ENCODE results near the gene FBXL15. TPM values are rescaled to one million over a fixed set of nuclear protein-coding genes. Genes with fewer than 3 reads are reported as not detected.

Gene FBXL15
- total and polyA plus RNA-seq, 12 donors = 6.7 to 19.2 (median 10.2) TPM

DNA sequence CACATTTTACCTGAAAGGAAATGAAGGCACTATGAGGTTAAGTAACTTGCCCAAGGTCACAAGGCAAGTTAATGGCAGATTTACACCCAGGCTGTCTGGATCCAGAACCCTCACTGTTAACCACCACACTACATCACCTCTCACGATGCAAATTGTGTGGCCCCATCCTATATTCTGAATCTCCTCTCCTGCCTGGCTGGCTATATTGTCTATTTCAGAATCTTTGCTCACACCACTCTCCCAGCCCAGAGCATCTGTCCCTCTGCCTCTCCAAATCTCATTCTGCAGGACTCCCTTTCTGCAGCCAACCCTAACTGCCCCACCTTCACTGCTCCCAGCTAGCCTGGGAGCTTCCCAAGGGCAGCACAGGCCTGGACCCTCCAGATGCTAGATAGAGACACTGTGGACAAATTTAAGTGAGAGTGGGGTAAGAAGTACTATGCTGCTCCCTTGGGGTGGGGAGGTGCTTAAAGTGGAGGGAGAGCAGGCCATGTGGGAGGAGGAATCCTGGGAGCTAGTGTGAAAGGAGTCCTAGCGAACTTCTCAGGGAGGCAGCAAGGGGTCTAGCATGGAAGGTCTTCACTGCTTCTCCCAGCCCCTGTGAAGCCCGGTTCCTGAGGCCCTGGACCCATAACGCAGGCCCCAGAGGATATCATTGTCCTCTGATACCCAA is 11.0 kb downstream of the FBXL15 start:
- no peaks in the 10 kb centered on the region for H3K9me3 ChIP-seq
- TF ChIP-seq, protein P1, sequence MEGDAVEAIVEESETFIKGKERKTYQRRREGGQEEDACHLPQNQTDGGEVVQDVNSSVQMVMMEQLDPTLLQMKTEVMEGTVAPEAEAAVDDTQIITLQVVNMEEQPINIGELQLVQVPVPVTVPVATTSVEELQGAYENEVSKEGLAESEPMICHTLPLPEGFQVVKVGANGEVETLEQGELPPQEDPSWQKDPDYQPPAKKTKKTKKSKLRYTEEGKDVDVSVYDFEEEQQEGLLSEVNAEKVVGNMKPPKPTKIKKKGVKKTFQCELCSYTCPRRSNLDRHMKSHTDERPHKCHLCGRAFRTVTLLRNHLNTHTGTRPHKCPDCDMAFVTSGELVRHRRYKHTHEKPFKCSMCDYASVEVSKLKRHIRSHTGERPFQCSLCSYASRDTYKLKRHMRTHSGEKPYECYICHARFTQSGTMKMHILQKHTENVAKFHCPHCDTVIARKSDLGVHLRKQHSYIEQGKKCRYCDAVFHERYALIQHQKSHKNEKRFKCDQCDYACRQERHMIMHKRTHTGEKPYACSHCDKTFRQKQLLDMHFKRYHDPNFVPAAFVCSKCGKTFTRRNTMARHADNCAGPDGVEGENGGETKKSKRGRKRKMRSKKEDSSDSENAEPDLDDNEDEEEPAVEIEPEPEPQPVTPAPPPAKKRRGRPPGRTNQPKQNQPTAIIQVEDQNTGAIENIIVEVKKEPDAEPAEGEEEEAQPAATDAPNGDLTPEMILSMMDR (IDR thresholded peaks at IDR 0.05) = no peak
- H3K36me3 ChIP-seq = peaks cover 0 to 3% (median 0%) of the 10 kb centered on the region in 9 donors
- ATAC-seq (peak in 6 of 8 donors; percentile 3 to 48 (median 8)), DNase-seq (no peak)
- intact Hi-C loops (cut with DNase I) = loop anchor here in 2 of 10 donors (2.0 to 5.0 kb wide), 2 partner anchors 71 kb away; partner anchors contain the start of genes ACTR1A (in 2 of the 2) and SUFU (in 2 of the 2)
- H3K4me3 ChIP-seq = peak overlapping the region; percentile 82 to 99 (median 94)
- WGBS, 2 donors = 17 to 19% methylated on average over 4 of the region's 4 CpGs
- peaks cover 0 to 13% (median 5%) of the 10 kb centered on the region in 7 donors for H3K27me3 ChIP-seq
- peak overlapping the region; percentile 60 to 94 (median 90) for H3K27ac ChIP-seq
- peaks cover 4 to 46% (median 12%) of the 10 kb centered on the region in 9 donors for H3K4me1 ChIP-seq

DNA sequence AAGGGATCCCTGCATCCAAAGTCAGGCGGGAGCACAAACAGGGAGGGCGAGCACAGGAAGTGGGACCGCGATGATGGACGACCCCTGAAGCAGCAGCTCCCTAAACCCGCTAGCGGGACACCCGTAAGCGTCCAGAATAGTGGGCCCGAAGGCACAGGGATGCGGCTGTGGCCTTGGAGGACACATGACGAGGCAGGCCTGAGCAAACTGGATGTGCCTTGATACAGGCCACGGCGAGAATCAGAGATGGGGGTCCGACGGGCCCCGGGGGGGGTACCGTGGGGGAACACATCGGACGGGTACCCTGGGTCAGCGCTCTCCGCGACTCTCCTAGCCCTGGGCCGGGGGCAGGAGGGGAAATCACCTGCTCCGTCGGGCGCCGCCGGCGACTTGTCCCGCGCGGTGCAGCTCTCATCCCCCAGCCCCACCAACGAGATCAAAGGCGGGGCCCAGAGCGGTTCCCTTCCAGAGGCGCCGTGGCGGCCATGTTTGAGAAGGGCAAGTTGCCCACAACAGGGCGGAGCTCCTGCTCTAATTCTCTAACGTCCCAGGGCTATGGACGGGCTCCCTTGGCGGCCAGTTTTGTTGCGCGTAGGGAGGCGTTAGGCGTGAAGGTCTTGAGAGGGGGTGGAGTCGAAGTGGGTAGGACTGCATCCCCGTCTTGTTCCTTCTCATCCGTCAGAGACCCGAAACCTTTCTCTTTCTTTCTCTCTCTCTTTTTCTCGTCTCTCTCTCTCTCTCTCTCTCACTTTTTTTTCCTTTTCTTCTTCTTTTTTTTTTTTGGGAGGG is 11.7 kb downstream of the FBXL15 start, which contains the start of gene CUEDC2:
Gene CUEDC2, minus strand, starts transcription at position 413 of the 789 bp plus-strand sequence. CDS start 7,386 bp downstream, outside the sequence.
- H3K4me3 ChIP-seq = peak within 1 kb of the TSS; percentile 82 to 99 (median 94)
- H3K36me3 ChIP-seq = peaks cover 0 to 3% (median 0%) of the 10 kb centered on the region in 9 donors
- TF ChIP-seq, protein P1 (IDR thresholded peaks at IDR 0.05) = no peak
- peak within 1 kb of the TSS; percentile 60 to 94 (median 90) for H3K27ac ChIP-seq
- H3K4me1 ChIP-seq = peaks cover 4 to 52% (median 12%) of the 10 kb centered on the region in 9 donors
- ATAC-seq (peak; percentile 96 to 98 (median 98)), DNase-seq (peak; percentile 97 to 98)
- 0 to 1% methylated on average over 52 of the region's 52 CpGs for WGBS, 2 donors
- intact Hi-C loops (cut with DNase I) = loop anchor here in 2 of 10 donors (2.0 to 5.0 kb wide), 2 partner anchors 70 kb away; partner anchors contain the start of genes ACTR1A (in 2 of the 2) and SUFU (in 2 of the 2)
- no peaks in the 10 kb centered on the region for H3K9me3 ChIP-seq
- peaks cover 0 to 15% (median 5%) of the 10 kb centered on the region in 7 donors for H3K27me3 ChIP-seq

DNA sequence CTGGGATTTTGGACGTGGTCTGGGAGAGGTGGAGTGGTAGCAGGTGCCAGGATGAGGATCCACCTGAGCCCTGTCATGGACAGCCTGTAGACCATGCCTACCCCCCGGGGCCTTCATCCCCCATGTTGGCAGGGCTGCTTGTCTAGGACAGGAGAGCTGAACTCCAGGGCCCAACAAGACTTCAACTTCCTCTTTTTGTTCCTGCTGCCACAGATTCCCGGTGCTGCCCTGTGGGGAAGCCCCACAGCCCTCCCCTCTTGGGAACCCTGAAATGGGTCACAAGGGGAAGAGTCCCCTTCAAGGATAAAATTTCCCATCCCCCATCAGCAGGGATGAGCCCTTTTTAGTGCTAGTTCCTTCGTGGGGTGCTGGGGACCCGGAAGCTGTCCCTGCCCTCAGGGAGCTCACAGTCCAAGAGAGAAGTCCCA is 13.0 kb downstream of the FBXL15 start:
- no peak for DNase-seq
- peak overlapping the region in 1 of 10 donors; percentile 90 for H3K27ac ChIP-seq
- intact Hi-C loops (cut with DNase I) = loop anchor here in 2 of 10 donors (2.0 to 5.0 kb wide), 2 partner anchors 69 kb away; partner anchors contain the start of genes ACTR1A (in 2 of the 2) and SUFU (in 2 of the 2)
- ATAC-seq = peak in 1 of 8 donors; percentile 5
- peaks cover 0 to 18% (median 5%) of the 10 kb centered on the region in 7 donors for H3K27me3 ChIP-seq
- H3K4me3 ChIP-seq = no peak overlapping the region
- peaks cover 4 to 58% (median 12%) of the 10 kb centered on the region in 9 donors for H3K4me1 ChIP-seq
- 57 to 65% methylated on average over 5 of the region's 5 CpGs for WGBS, 2 donors
- TF ChIP-seq, protein P1 (IDR thresholded peaks at IDR 0.05) = no peak
- peaks cover 0 to 3% (median 0%) of the 10 kb centered on the region in 9 donors for H3K36me3 ChIP-seq
- no peaks in the 10 kb centered on the region for H3K9me3 ChIP-seq
